ENCODE results near the gene ADARB1.

ADARB1 gene

DNA sequence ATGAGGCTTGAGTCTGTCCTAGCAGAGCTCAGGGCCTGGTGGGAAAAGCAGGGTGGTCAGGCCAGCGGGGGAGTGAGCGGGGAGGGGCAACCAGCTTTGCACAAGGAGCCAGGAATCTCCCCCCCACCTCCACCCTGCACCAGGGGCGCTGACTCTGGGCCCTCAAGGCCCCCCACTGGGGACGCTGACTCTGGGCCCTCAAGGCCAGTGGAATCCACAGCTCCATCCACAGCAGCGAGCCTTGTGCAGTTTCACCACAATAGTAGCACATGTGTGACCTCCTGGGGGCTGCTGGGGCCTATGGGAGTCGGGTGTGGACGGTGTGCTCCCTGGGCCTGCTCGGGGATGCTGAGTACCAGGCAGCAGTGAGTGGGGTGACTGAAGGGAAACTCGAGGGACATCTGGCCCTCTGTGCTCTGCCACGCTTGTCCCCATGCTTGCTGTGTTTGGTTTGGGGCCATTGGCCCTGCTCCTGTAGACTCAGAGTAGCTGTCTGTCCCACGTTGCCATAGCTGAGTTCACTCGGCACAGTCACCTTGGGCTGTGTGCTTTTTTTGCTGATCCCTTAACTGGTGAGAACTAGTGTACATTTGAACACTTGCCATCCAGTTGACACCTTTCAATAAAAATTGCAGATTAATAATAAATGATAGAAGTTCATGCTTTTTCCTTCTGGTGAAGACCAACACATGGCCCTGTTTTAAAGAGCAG lies 89.2 kb downstream of the ADARB1 start:
- DNase-seq, result no peak

DNA sequence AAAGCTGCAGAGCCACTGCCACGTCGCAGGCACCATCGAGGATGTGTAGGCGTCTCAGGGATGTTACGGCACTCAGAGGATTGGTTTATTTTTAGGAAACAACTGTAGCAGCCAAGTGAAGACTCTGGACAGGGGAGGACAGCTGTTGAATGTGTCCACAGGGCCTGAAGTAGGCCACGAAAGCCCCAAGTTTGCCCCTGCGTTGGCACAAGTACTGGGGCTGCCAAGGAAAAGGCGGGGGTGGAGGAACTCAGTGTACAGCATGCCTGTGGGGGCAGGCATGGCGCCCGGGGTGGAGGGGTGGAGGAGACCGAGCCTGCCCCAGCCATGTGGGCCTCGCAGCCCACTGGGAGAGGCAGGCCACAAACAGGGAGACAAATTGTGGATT lies 89.7 kb downstream of the ADARB1 start:
- peak in 2 of 56 donors; percentile 30 to 33 for DNase-seq

DNA sequence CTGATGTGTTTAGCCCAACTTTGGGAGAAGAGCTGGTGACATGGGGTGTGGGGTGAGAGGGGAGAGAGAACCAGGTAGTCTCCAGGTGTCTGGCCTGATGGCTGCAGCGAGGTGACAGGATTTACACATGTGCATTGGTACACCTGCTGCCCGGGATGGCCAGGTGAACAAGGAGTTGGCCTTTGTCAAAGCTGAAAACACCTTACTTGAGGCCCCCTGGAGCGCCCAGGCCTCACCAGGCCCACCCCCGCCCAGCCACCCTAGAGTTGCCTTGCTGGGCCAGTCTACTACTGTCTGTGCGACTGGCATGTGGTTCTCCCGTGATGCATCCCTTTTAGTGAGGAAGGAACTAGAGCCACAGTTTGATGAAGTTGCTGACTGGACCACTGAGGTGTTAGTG lies 90.5 kb downstream of the ADARB1 start:
- no peak for DNase-seq

GRCh38 chr21:45166931-45167330 lies 92.6 kb downstream of the ADARB1 start:
- peak in 4 of 56 donors; percentile 21 to 38 (median 30) for DNase-seq

GRCh38 chr21:45167796-45168222 lies 93.4 kb downstream of the ADARB1 start:
- no peak for DNase-seq

DNA sequence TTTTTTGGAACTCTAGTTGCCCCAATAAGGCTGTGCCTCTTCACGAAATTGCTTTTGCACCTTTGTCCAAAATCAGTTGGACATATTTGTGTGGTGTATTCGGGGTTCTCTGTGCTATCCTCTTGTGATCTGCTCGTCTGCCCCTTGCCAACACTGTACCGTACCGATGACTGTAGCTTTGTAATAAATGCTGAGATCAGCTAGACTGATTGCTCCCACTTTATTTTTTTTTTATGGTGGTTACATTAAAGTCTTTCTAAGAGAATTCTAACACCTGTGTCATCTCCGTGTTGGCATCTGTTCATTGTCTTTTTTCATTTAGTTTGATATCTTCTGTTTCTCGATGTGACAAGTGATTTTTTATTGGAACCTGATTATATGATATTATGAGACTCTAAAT lies 94.1 kb downstream of the ADARB1 start:
- DNase-seq, result no peak

- DNase-seq, result no peak
Observed at GRCh38 chr21:45169001-45169400, 94.6 kb downstream of the ADARB1 start.

DNA sequence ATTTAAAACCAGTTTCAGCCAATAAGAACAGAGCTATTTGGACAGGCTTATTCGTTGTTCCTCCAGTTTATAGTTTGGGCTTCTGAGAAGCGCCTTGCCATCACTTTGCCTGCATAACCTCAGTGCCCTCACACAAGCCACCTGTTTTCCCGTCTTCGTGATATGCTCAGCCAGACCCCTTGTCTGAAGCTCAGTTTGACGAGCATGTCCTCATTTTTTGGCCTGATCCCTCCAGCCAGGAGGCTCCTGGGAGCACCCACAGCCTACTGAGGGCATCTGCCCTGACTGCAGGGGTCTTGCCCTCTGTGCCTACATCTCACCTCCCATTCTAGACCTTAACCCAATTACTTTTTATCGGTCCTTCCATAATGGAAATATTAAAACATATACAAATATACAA lies 95.3 kb downstream of the ADARB1 start:
- no peak for DNase-seq

DNA sequence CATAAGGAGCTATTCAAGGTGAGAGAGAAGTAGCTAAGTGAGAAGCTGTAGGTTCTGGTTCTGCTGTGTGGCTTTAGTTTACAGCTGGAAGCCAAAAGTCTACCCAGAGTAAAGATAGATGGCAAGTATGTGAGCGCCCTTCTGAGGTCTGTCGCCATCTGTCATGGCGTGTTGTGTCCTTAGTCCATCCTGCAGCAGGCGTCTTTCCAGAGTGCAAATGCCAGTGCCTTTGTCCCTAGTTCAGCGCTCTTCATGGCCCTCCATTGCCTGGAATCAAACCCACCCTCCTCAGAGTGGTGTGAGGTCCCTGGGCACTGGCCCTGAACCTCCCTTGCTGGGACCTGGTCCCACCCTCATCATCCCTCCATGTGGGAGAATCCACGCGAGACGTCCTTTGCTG lies 96.6 kb downstream of the ADARB1 start:
- no peak for DNase-seq

DNA sequence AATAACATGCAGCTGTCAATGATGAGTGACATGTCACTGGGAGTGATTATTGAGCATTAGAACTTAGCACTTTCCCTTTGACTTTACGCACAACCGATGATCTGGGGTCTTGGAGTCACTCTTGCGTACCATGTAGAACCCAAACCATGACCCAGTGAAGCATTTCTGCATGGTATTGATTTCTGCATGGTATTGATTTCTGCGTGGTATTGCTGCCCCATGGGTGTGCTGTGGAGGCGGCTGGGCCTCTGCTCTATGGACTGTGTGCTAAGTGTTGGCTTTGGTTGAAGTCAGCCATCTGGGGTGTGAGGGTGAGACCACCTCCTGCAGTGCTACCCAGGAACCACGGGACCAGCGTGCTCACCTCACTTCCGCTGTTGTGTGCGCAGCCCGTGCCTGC lies 98.0 kb downstream of the ADARB1 start:
- DNase-seq, result no peak

DNA sequence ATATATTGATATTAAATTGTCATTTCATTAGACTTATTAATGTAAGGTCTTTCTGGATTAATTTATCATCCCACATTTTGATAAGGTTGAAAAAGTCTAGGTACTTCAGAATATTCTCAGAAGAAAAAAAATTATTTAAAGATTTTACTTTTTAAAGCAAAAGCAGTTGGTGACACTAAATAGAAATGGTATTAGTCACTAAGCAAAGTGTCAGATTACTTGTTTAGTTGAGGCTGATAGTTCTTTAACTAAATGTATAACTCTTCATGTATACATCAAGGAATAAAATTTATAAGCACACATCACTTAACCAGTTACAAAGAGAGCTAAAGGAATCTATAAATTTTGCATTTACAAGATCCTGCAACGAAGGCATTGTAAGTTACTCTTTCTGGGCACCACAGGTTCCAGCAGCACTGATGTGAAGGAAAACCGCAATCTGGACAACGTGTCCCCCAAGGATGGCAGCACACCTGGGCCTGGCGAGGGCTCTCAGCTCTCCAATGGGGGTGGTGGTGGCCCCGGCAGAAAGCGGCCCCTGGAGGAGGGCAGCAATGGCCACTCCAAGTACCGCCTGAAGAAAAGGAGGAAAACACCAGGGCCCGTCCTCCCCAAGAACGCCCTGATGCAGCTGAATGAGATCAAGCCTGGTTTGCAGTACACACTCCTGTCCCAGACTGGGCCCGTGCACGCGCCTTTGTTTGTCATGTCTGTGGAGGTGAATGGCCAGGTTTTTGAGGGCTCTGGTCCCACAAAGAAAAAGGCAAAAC lies 101.1 kb downstream of the ADARB1 start:
- no peak for DNase-seq

- no peak for DNase-seq
Observed at GRCh38 chr21:45176141-45176540, 101.8 kb downstream of the ADARB1 start.

DNA sequence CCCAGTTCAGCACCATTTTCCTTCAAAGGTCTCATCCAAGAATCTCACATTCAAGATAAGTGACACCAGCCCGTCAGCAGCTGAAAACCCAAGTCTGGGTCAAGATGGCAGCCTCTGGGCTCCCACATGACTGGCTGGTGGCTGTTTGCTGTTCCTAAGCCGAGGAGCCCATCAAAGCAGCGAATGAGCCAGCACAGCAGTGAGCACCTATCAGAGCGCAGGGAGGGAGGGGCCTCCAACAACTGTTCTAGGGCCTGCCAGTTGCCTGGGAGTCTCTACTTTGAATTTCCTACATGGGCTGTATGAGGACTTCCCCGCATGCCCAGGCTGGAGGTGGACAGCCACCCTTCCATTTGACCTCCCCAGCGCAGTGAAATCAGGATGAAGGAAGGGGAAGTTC lies 102.7 kb downstream of the ADARB1 start:
- DNase-seq, result no peak

DNA sequence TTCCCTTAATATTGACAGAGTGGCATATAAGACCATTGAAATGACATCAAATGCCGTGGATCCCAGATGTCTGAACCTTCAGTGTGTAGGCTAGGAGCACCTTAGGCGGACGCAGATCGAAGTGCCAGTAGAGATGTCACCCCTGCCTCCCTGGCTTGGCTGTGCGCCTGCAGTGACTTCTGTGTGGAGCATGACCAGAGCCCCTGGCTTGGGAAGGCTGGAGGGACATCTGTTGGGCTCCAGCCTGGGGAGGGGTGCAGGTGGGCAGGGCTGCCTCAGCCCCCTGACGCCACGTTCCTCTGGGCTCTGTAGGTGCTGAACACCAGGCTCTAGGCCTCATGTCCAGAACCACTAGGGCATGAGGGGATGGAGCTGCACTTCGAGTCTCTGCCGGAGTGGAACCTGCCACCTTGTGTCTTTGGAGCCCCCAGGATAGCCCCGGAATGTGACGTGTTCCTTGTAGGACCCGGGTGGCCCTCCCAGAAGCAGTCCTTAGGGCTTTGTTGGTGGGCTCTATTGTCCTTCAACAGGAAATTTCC lies 103.8 kb downstream of the ADARB1 start:
- DNase-seq, result no peak

DNA sequence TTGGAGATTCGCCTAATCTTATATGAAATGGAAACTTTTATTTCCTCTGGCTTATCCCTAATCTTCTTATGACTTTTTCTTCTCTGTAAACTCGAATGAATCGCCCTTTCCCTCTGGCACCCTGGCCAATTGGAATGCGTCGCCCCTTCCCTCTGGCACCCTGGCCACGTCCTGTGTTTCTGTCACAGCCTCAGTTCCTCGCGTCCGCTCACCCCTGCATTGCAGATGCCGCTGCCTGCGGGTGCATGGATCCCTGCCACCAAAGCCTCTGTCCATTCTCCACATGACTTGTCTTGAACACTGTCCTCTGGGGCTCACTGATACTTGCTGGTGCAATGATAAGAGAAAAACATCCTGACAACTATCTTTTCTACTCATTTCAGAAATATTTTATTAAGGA lies 104.6 kb downstream of the ADARB1 start:
- DNase-seq, result no peak

DNA sequence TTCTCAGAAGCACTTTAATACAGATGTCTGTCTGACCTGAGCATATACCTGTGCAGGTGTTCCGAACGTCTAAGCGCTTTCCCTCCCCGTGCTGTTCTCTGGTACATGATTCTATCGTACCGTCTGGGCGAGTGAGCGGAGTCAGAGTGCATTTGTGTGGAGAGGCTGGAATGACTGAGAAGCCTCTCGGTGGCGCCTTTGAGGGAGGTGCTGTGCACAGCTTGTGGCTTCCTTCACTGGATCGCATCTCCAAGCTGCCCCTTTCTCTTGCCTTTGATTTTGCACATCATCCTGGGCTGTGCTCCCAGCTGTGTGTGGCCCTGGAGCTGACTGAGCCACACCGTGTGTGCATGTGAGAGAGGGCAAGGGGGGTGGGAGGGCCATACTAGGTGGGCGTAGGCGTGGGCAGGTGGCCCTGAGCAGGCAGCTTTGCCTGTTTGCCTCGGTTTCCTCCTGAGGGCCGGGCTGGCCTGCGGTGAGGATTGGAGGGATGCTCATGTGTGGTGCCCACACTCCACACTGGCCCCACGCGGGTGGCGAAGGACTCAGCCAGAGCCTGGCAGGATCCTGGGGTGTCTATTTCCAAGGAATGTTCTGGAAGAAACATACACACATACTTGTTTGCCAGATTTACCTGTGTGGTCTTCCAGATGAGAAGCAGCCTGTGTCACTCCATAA lies 105.3 kb downstream of the ADARB1 start:
- DNase-seq, result no peak

DNA sequence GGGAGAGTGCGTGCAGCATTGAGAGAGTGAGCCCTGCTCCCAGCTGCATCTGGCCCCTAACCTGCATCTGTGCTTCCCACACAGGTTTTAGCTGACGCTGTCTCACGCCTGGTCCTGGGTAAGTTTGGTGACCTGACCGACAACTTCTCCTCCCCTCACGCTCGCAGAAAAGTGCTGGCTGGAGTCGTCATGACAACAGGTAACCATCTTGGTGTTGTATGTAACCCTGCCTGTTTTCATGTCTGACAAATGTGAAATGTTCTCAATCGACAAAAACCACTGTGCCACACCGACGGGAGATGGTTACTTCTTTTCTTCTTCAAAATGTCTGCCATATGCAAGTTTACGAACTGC lies 105.8 kb downstream of the ADARB1 start:
- DNase-seq, result no peak

DNA sequence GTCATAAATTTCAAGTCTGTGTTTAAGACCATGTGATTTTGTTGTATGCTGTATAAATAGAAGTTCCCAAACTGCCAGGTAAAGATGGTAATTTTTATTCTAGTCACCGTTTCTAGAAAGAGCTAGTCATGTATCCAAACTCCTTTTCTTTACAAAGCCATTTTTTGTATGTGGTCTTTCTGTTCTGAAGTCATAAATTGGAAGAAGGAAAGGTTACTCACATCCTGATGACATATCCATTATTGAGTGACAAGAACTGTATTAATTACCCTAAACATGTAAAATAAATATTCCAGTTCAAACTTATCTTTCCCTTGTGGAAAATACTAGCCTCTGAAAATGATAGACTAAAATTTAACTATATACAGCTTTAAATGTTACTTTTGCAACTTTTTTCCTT lies 108.6 kb downstream of the ADARB1 start:
- DNase-seq, result no peak

GRCh38 chr21:45183852-45184251 lies 109.5 kb downstream of the ADARB1 start:
- DNase-seq, result no peak

DNA sequence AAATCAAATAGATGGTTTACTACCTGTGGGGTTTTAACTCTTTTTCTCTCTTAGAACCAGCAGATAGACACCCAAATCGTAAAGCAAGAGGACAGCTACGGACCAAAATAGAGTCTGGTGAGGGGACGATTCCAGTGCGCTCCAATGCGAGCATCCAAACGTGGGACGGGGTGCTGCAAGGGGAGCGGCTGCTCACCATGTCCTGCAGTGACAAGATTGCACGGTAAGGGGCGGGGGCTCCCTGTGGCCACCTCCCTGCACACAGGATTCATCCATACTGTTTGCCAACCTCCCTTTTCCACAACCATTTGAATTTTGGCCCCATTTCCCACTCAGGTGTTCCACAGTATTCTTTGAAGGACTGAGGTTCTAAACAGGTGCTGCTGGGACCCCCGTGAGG lies 110.5 kb downstream of the ADARB1 start:
- DNase-seq, result no peak

GRCh38 chr21:45186709-45187108 lies 112.3 kb downstream of the ADARB1 start:
- DNase-seq, result no peak

GRCh38 chr21:45187646-45188045 lies 113.3 kb downstream of the ADARB1 start:
- no peak for DNase-seq
